ENCODE results near the gene ETV6.

DNA sequence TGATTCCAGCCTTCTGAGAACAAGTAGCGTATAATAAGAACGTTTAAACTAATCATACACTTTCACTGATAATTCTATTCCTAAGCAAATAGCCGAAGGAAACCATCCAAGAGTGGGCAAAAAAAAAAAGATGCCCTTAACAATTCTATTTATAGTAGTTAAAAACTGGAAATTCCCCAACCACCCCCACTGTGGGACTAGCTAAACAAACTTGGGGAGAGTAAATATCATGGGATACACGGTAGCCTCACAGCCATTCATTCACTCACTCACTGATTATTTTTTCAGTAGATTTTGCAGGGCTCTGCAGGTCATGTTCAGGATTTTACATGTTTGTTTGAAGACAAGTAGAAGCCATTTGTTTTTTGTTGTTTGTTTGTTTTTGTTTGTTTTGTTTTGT is 197.0 kb downstream of the ETV6 start:
- TF ChIP-seq, protein P1, sequence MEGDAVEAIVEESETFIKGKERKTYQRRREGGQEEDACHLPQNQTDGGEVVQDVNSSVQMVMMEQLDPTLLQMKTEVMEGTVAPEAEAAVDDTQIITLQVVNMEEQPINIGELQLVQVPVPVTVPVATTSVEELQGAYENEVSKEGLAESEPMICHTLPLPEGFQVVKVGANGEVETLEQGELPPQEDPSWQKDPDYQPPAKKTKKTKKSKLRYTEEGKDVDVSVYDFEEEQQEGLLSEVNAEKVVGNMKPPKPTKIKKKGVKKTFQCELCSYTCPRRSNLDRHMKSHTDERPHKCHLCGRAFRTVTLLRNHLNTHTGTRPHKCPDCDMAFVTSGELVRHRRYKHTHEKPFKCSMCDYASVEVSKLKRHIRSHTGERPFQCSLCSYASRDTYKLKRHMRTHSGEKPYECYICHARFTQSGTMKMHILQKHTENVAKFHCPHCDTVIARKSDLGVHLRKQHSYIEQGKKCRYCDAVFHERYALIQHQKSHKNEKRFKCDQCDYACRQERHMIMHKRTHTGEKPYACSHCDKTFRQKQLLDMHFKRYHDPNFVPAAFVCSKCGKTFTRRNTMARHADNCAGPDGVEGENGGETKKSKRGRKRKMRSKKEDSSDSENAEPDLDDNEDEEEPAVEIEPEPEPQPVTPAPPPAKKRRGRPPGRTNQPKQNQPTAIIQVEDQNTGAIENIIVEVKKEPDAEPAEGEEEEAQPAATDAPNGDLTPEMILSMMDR (conservative IDR thresholded peaks at IDR 0.05; ENCODE audit: low read length): no peak
- TF ChIP-seq EZH2phosphoT487 (IDR thresholded peaks at IDR 0.05; ENCODE audit: borderline replicate concordance, low read depth, low read length): no peak
